Large intestine (tissue), 3 donors: ENCODE measurements around the gene COG4. TPM values are rescaled to one million over a fixed set of nuclear protein-coding genes. Genes with fewer than 3 reads are reported as not detected.

Experiments
- DNase-seq, 2 donors: peaks; one replicate each; pipeline versions ENCODE4 v3.0.0 to v3.0.0-alpha.2; 2013
- H3K27ac ChIP-seq: one replicate; pipeline ENCODE4 v1.5.1; 2013; ENCODE audit warnings: low read length
- H3K27me3 ChIP-seq: 2 replicates; pipeline ENCODE4 v1.6.1; 2013; ENCODE audit warnings: low read length; ENCODE audit not compliant: control insufficient read depth, insufficient read depth
- H3K36me3 ChIP-seq: 2 replicates; pipeline ENCODE4 v1.6.1; 2013; ENCODE audit warnings: low read length; ENCODE audit not compliant: control insufficient read depth, insufficient read depth
- H3K4me1 ChIP-seq: one replicate; pipeline ENCODE4 v1.6.1; 2013; ENCODE audit warnings: low read length; ENCODE audit not compliant: control insufficient read depth, insufficient read depth
- H3K4me3 ChIP-seq: one replicate; pipeline ENCODE4 v1.5.1; 2013; ENCODE audit warnings: low read length
- H3K9me3 ChIP-seq: one replicate; pipeline ENCODE4 v1.6.1; 2013; ENCODE audit warnings: mild to moderate bottlenecking, low read depth, low read length, moderate library complexity; ENCODE audit not compliant: control insufficient read depth
- WGBS: methylation state at CpG from one replicate; pipeline ENCODE4 v1.1.5; 2013; ENCODE audit warnings: low lambda C conversion rate; ENCODE audit not compliant: insufficient coverage; 5-methylcytosine and 5-hydroxymethylcytosine counted together
- polyA plus RNA-seq: library from polyadenylated mRNA; unstranded; fragments of 120-200 nt; gene quantifications from one replicate; pipeline ENCODE4 v1.2.1, GENCODE V29; 2013

COG4 gene
- polyA plus RNA-seq, 1 donor: 59.6 TPM

GRCh38 chr16:70481929-70482536, 41.3 kb downstream of the COG4 start:
- peaks cover 83% of the 10 kb centered on the region for H3K36me3 ChIP-seq
- no peak for DNase-seq
- WGBS: no CpG with 5 or more reads among the region's 7 CpGs
- H3K4me3 ChIP-seq: no peak overlapping the region
- no peaks in the 10 kb centered on the region for H3K4me1 ChIP-seq
- no peaks in the 10 kb centered on the region for H3K27me3 ChIP-seq
- no peak overlapping the region for H3K27ac ChIP-seq
- no peaks in the 10 kb centered on the region for H3K9me3 ChIP-seq

DNA sequence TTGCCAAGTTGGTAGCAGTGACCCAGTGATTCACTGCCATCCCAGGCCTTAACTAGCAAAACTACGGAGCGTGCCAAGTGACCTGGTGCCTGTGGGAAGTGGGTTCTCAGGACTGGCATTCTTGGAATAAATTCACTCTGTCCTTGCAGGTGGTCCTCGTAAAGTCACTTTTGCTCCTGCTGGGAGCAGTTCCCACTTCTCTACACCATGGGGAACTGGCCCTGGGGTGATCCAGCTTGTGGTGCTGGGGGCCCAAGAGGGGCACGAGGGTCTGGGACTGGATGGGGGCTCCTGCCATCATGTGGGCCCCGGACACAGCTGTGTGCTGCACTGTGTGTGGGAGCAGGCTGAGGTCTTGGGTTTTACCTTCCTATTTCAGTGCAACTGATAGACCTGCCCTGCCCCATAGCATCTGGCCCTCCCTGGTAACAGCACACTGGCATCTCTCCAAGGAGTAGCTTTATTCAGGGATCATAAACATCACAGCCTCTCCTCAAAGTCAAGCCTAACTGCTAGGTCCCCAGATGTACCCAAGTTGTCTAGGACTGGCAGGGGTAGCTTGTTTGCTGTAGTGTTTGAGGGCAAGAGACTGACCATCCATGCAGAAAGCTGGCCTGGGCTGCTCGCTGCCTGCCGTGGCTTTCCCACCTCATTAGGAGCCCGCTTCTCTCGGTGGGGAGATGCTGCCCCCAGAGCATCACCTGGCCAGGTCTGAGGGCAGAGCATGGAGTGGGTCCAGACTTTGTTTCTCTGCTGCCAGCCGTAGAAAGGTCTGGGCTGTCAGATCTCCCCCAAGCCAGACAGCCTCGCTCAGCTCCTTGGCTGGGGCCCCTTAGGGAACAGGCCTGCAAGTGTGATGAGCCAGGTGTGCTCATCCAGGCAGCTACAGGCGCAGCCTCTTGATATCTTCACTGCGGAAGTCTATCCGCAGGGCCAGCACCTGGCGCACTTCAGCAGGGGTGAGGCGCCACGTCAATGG, 42.9 kb downstream of the COG4 start:
- Histone ChIP-seq H3K4me1 (no peaks in the 10 kb centered on the region), H3K36me3 (peaks cover 84% of the 10 kb centered on the region), H3K9me3 (no peaks in the 10 kb centered on the region), H3K27me3 (no peaks in the 10 kb centered on the region), H3K4me3 (no peak overlapping the region), H3K27ac (no peak overlapping the region)
- DNase-seq: no peak
- no CpG with 5 or more reads among the region's 17 CpGs for WGBS

- no peak overlapping the region for H3K27ac ChIP-seq
- no peaks in the 10 kb centered on the region for H3K27me3 ChIP-seq
- DNase-seq: no peak
- peaks cover 89% of the 10 kb centered on the region for H3K36me3 ChIP-seq
- H3K4me3 ChIP-seq: no peak overlapping the region
- H3K4me1 ChIP-seq: no peaks in the 10 kb centered on the region
- WGBS: no CpG with 5 or more reads among the region's 10 CpGs
- no peaks in the 10 kb centered on the region for H3K9me3 ChIP-seq
Measured at GRCh38 chr16:70478912-70479341, 44.4 kb downstream of the COG4 start.

- Histone ChIP-seq H3K4me1 (no peaks in the 10 kb centered on the region), H3K4me3 (no peak overlapping the region), H3K27me3 (no peaks in the 10 kb centered on the region), H3K27ac (no peak overlapping the region), H3K36me3 (peaks cover 89% of the 10 kb centered on the region), H3K9me3 (no peaks in the 10 kb centered on the region)
- no peak for DNase-seq
- WGBS: no CpG with 5 or more reads among the region's 8 CpGs
Measured at GRCh38 chr16:70478169-70478568, 45.2 kb downstream of the COG4 start.

GRCh38 chr16:70476272-70477020, 46.9 kb downstream of the COG4 start:
- Histone ChIP-seq H3K27ac (no peak overlapping the region), H3K4me1 (no peaks in the 10 kb centered on the region), H3K36me3 (peaks cover 89% of the 10 kb centered on the region), H3K27me3 (no peaks in the 10 kb centered on the region), H3K4me3 (no peak overlapping the region), H3K9me3 (no peaks in the 10 kb centered on the region)
- whole genome bisulfite sequencing: 25% methylated on average over 1 of the region's 13 CpGs
- no peak for DNase-seq

DNA sequence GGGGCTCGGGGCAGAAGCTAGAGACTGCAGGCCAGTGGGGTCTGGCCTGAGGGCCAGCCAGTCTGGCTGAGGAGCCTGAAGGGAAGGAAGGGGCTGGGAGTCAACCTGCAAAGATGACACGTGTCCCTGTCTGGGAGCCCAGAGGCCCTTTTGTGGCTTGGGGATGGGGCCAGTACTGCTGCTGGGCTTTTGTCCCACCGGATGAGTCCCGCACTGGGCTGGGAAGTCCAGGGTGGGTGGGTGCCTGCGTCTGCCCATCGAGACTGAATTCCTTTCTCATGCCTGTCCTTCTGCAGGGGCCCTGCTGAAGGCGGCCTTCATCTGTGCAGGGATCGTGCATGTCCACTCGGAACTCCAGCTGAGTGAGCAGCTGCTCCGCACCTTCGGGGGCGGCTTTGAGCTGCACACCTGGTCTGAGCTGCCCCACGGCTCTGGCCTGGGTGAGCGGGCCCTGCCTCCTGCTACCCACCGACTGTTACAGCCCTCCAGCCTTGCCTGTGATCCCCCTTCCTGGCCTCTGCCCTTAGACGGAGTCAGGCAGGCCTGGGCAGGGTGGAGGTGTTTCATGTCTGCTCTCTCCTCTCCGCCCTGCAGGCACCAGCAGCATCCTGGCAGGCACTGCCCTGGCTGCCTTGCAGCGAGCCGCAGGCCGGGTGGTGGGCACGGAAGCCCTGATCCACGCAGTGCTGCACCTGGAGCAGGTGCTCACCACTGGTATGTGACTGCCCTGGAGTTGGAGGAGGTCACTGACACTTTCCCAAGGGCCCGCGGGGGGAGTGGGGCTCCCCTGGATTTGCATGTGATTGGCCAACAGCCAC, 48.1 kb downstream of the COG4 start:
- Histone ChIP-seq H3K27ac (no peak overlapping the region), H3K36me3 (peaks cover 88% of the 10 kb centered on the region), H3K27me3 (no peaks in the 10 kb centered on the region), H3K4me1 (no peaks in the 10 kb centered on the region), H3K4me3 (no peak overlapping the region), H3K9me3 (no peaks in the 10 kb centered on the region)
- DNase-seq: no peak
- no CpG with 5 or more reads among the region's 24 CpGs for WGBS

- Histone ChIP-seq H3K9me3 (no peaks in the 10 kb centered on the region), H3K27me3 (no peaks in the 10 kb centered on the region), H3K27ac (no peak overlapping the region), H3K36me3 (peaks cover 84% of the 10 kb centered on the region), H3K4me1 (no peaks in the 10 kb centered on the region), H3K4me3 (no peak overlapping the region)
- no CpG with 5 or more reads among the region's 22 CpGs for WGBS
- DNase-seq: no peak
Measured at GRCh38 chr16:70474320-70475053, 48.9 kb downstream of the COG4 start.

DNA sequence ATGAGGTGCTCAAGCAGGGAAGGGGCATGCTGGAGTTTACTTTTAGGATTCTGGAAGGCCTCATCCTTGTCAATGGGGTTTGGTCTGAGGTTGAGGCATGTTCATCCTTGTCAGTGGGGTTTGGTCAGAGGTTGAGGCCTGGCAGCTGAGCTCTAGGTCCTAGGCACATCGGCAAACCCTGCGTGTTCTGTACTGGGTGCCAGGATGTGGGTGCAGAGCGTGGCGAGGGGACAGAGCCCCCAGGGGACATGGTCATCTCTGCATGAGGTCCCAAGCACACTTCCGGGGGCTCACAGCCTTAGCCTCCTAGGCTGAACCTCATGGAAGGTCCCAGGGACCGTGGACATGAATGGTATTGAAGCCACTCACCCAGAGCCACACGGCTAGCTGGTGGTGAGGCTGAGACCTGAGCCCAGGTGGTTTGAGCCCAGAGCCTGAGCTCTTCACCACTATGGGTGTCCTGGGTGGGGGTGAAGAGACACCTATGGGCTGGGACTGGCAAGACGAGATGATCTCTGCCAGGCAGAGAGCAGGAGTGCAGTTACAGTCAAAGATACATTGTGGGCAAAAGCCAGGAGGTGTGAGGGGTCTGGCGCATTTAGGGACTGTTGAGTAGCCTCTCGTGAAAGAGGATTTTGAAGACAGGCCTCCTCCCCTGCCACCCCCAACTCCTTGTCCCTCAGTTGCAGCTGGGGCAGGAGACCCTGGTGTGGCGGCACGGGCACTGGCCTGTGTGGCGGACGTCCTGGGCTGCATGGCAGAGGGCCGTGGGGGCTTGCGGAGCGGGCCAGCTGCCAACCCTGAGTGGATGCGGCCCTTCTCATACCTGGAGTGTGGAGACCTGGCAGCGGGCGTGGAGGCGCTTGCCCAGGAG, 49.7 kb downstream of the COG4 start:
- no peaks in the 10 kb centered on the region for H3K4me1 ChIP-seq
- WGBS: no CpG with 5 or more reads among the region's 21 CpGs
- DNase-seq: no peak
- no peaks in the 10 kb centered on the region for H3K27me3 ChIP-seq
- peaks cover 81% of the 10 kb centered on the region for H3K36me3 ChIP-seq
- H3K27ac ChIP-seq: no peak overlapping the region
- H3K4me3 ChIP-seq: no peak overlapping the region
- no peaks in the 10 kb centered on the region for H3K9me3 ChIP-seq
